ENCODE measurements around the gene TMOD3.

TMOD3 gene

GRCh38 chr15:51828621-51829375 is 655 bp upstream of the TMOD3 start:
- DNase-seq (ENCODE audit: low read depth in 2 of 2) = no peak

- DNase-seq (ENCODE audit: low read depth in 2 of 2) = no peak
These were observed 888 bp downstream of the TMOD3 start for GRCh38 chr15:51830276-51830806.

- no peak for DNase-seq (ENCODE audit: low read depth in 2 of 2)
These were observed 4.3 kb downstream of the TMOD3 start for GRCh38 chr15:51833772-51834171.

GRCh38 chr15:51837792-51838251 is 8.4 kb downstream of the TMOD3 start:
- no peak for DNase-seq (ENCODE audit: low read depth in 2 of 2)

- no peak for DNase-seq (ENCODE audit: low read depth in 2 of 2)
These were observed 8.8 kb downstream of the TMOD3 start for GRCh38 chr15:51838270-51838669.

GRCh38 chr15:51840692-51841091 is 11.2 kb downstream of the TMOD3 start:
- DNase-seq (ENCODE audit: low read depth in 2 of 2) = no peak

- DNase-seq (ENCODE audit: low read depth in 2 of 2) = no peak
These were observed 12.1 kb downstream of the TMOD3 start for GRCh38 chr15:51841406-51842040.

- DNase-seq (ENCODE audit: low read depth in 2 of 2) = no peak
These were observed 12.8 kb downstream of the TMOD3 start for GRCh38 chr15:51842265-51842664.

GRCh38 chr15:51842852-51843737 is 13.6 kb downstream of the TMOD3 start:
- no peak for DNase-seq (ENCODE audit: low read depth in 2 of 2)

- DNase-seq (ENCODE audit: low read depth in 2 of 2) = no peak
These were observed 15.4 kb downstream of the TMOD3 start for GRCh38 chr15:51844747-51845426.

- DNase-seq (ENCODE audit: low read depth in 2 of 2) = no peak
These were observed 16.6 kb downstream of the TMOD3 start for GRCh38 chr15:51846066-51846462.

- DNase-seq (ENCODE audit: low read depth in 2 of 2) = no peak
These were observed 17.2 kb downstream of the TMOD3 start for GRCh38 chr15:51846463-51847230.

GRCh38 chr15:51848811-51849210 is 19.4 kb downstream of the TMOD3 start:
- no peak for DNase-seq (ENCODE audit: low read depth in 2 of 2)

GRCh38 chr15:51849860-51850259 is 20.4 kb downstream of the TMOD3 start:
- no peak for DNase-seq (ENCODE audit: low read depth in 2 of 2)

GRCh38 chr15:51853998-51854397 is 24.5 kb downstream of the TMOD3 start:
- no peak for DNase-seq (ENCODE audit: low read depth in 2 of 2)

GRCh38 chr15:51855612-51856011 is 26.2 kb downstream of the TMOD3 start:
- no peak for DNase-seq (ENCODE audit: low read depth in 2 of 2)

- DNase-seq (ENCODE audit: low read depth in 2 of 2) = no peak
These were observed 27.4 kb downstream of the TMOD3 start for GRCh38 chr15:51856714-51857380.

GRCh38 chr15:51861557-51862359 is 32.3 kb downstream of the TMOD3 start:
- peak; percentile 8 to 16 for DNase-seq (ENCODE audit: low read depth in 2 of 2)

- DNase-seq (ENCODE audit: low read depth in 2 of 2) = no peak
These were observed 33.7 kb downstream of the TMOD3 start for GRCh38 chr15:51863131-51863530.
